Esophagus squamous epithelium (tissue), 4 donors: ENCODE measurements around the gene IKZF3.

ENCODE experiments used
- POLR2A ChIP-seq, 4 donors: fragments of 450-650 bp; IDR thresholded peaks; one replicate each; pipeline ENCODE4 v1.6.1; 2017; ENCODE audit warnings: antibody characterized with exemption in 4 of 4, mild to moderate bottlenecking in 4 of 4, moderate library complexity in 3 of 4
- TF ChIP-seq, protein P1 (sequence below), 6 experiments: fragments of 450-650 bp in 4 of 6; fragments of 200-600 bp in 2 of 6; sonication (generic) in 2 of 6; IDR thresholded peaks; one replicate each; pipeline ENCODE4 v1.5.1; 2016 to 2019; ENCODE audit warnings: antibody characterized with exemption in 6 of 6, mild to moderate bottlenecking in 4 of 6, moderate library complexity in 4 of 6

GRCh38 chr17:39722965-39723848 is 140.9 kb downstream of the IKZF3 start:
- TF ChIP-seq, protein P1, sequence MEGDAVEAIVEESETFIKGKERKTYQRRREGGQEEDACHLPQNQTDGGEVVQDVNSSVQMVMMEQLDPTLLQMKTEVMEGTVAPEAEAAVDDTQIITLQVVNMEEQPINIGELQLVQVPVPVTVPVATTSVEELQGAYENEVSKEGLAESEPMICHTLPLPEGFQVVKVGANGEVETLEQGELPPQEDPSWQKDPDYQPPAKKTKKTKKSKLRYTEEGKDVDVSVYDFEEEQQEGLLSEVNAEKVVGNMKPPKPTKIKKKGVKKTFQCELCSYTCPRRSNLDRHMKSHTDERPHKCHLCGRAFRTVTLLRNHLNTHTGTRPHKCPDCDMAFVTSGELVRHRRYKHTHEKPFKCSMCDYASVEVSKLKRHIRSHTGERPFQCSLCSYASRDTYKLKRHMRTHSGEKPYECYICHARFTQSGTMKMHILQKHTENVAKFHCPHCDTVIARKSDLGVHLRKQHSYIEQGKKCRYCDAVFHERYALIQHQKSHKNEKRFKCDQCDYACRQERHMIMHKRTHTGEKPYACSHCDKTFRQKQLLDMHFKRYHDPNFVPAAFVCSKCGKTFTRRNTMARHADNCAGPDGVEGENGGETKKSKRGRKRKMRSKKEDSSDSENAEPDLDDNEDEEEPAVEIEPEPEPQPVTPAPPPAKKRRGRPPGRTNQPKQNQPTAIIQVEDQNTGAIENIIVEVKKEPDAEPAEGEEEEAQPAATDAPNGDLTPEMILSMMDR (IDR thresholded peaks at IDR 0.05): no peak
- TF ChIP-seq POLR2A (IDR thresholded peaks at IDR 0.05): no peak
